HepG2 (cell line): ENCODE measurements around the gene PARD3. TPM values are rescaled to one million over a fixed set of nuclear protein-coding genes. Genes with fewer than 3 reads are reported as not detected.

Experiments
- ATAC-seq: fragments of 200-7000 bp; cut with Tn5 transposase; 3 replicates; pipeline ENCODE4 v1.9.1; 2020; ENCODE audit warnings: mild to moderate bottlenecking, moderate library complexity
- BruUV-seq: library from RNA; stranded (reverse); fragments of 400-500 nt; replicated peaks from 2 replicates; lab custom pipeline; 2021; lab: Mats Ljungman, UMichigan
- CTCF ChIA-PET: fragments of 300-600 bp; formaldehyde crosslinking; extraction: SDS; loops from one replicate; lab custom pipeline; 2021; ENCODE audit warnings: low total read pairs, inconsistent platforms, low intra/inter-chr PET ratio; lab: Yijun Ruan, JAX
- POLR2A ChIA-PET: fragments of 350-600 bp; sonication (Branson Sonifier 250); formaldehyde crosslinking; loops from one replicate; lab custom pipeline; 2020; ENCODE audit warnings: antibody characterized with exemption, inconsistent platforms; lab: Yijun Ruan, JAX
- DNase-seq: peaks from one replicate; pipeline ENCODE4 v3.0.0-alpha.2; 2015; ENCODE audit warnings: low spot score
- FAIRE-seq: peaks from 3 replicates; lab custom pipeline; 2011; peaks lifted over from hg19 to GRCh38; lab: Jason Lieb, UNC
- H2AFZ ChIP-seq: one replicate; pipeline ENCODE4 v1.6.1; 2011; ENCODE audit warnings: low read length, inconsistent platforms
- H3K27ac ChIP-seq: fragments of 300-600 bp; 3 replicates; pipeline ENCODE4 v1.8.0; 2011; ENCODE audit warnings: mixed run types, mild to moderate bottlenecking, mixed read lengths, low read length, inconsistent platforms; ENCODE audit not compliant: insufficient read depth; ENCODE audit errors: extremely low read length
- H3K27me3 ChIP-seq, 2 experiments: fragments of 200-600 bp in 1 of 2; 2 replicates in 1 of 2; 3 replicates in 1 of 2; pipeline versions ENCODE4 v1.6.0 to v1.8.0; 2011; ENCODE audit warnings: low read length in 2 of 2, mild to moderate bottlenecking in 2 of 2, moderate library complexity in 2 of 2, inconsistent platforms in 1 of 2; ENCODE audit not compliant: insufficient read depth in 2 of 2, control insufficient read depth in 1 of 2
- H3K36me3 ChIP-seq, 2 experiments: fragments of 200-600 bp in 1 of 2; replicated peaks in 1 of 2; 2 replicates in 1 of 2; 3 replicates in 1 of 2; pipeline versions ENCODE4 v1.5.1 to v1.8.0; 2011; ENCODE audit warnings: low read length in 2 of 2, inconsistent platforms in 1 of 2; ENCODE audit not compliant: insufficient read depth in 2 of 2, control insufficient read depth in 1 of 2
- H3K4me1 ChIP-seq: 2 replicates; pipeline ENCODE4 v1.5.1; 2012; ENCODE audit warnings: low read length, inconsistent platforms; ENCODE audit not compliant: insufficient read depth
- H3K4me2 ChIP-seq: 2 replicates; pipeline ENCODE4 v1.6.0; 2011; ENCODE audit warnings: low read depth, low read length, inconsistent platforms
- H3K4me3 ChIP-seq, 3 experiments: fragments of 200-600 bp in 1 of 3; sonication (generic), shearing (Covaris generic) in 1 of 3; replicated peaks in 1 of 3; 2 replicates each; pipeline ENCODE4 v1.5.1; 2011 to 2016; ENCODE audit warnings: low read length in 3 of 3, inconsistent platforms in 2 of 3, low read depth in 2 of 3, mild to moderate bottlenecking in 2 of 3, control low read depth in 1 of 3, mixed read lengths in 1 of 3; ENCODE audit not compliant: insufficient read depth in 1 of 3
- H3K79me2 ChIP-seq: one replicate; pipeline ENCODE4 v1.6.1; 2011; ENCODE audit warnings: low read length, inconsistent platforms; ENCODE audit not compliant: insufficient read depth
- H3K9ac ChIP-seq: 2 replicates; pipeline ENCODE4 v1.6.0; 2011; ENCODE audit warnings: mild to moderate bottlenecking, low read depth, low read length, inconsistent platforms; ENCODE audit not compliant: insufficient read depth
- H3K9me3 ChIP-seq: 2 replicates; pipeline ENCODE4 v1.5.1; 2012; ENCODE audit warnings: mild to moderate bottlenecking, low read length
- H4K20me1 ChIP-seq: 2 replicates; pipeline ENCODE4 v1.6.0; 2011; ENCODE audit warnings: inconsistent platforms, mild to moderate bottlenecking, low read length, moderate library complexity; ENCODE audit not compliant: insufficient read depth
- ATF3 ChIP-seq: sonication (generic); formaldehyde crosslinking; IDR thresholded peaks from 2 replicates; pipeline ENCODE4 v1.4.0; 2020; ENCODE audit warnings: missing genetic modification reagents
- HNRNPK ChIP-seq: fragments of 200-400 bp; formaldehyde crosslinking; IDR thresholded peaks from 2 replicates; pipeline ENCODE4 v1.6.1; 2018; ENCODE audit warnings: low read length, low read depth, moderate library complexity, mild to moderate bottlenecking; ENCODE audit not compliant: poor library complexity, severe bottlenecking
- NFRKB ChIP-seq: fragments of 450-650 bp; IDR thresholded peaks from 2 replicates; pipeline ENCODE4 v1.6.1; 2017
- PLRG1 ChIP-seq: fragments of 450-650 bp; conservative IDR thresholded peaks from 2 replicates; pipeline ENCODE4 v1.6.1; 2016
- REL ChIP-seq: sonication (generic); formaldehyde crosslinking; conservative IDR thresholded peaks from 2 replicates; pipeline ENCODE4 v1.8.0; 2022; ENCODE audit warnings: mild to moderate bottlenecking, missing genetic modification reagents, moderate library complexity
- RERE ChIP-seq: IDR thresholded peaks from 2 replicates; pipeline ENCODE4 v1.6.1; 2016; ENCODE audit warnings: low read depth, missing genetic modification reagents, missing compliant biosample characterization
- SMC3 ChIP-seq: IDR thresholded peaks from 2 replicates; pipeline ENCODE4 v1.6.1; 2011; ENCODE audit warnings: low read length, improper control_type of control experiment
- SOX13 ChIP-seq, 3 experiments: fragments of 450-650 bp in 1 of 3; sonication (generic) in 1 of 3; formaldehyde crosslinking in 1 of 3; IDR thresholded peaks in 2 of 3; conservative IDR thresholded peaks in 1 of 3; 2 replicates each; pipeline versions ENCODE4 v1.5.0 to v1.6.1; 2016 to 2020; ENCODE audit warnings: antibody characterized with exemption in 1 of 3, mild to moderate bottlenecking in 1 of 3, missing compliant biosample characterization in 1 of 3, missing genetic modification reagents in 1 of 3, moderate library complexity in 1 of 3
- TBP ChIP-seq: sonication (generic); formaldehyde crosslinking; IDR thresholded peaks from 2 replicates; pipeline ENCODE4 v1.5.0; 2020; ENCODE audit warnings: missing genetic modification reagents
- TBX3 ChIP-seq: fragments of 450-650 bp; IDR thresholded peaks from 2 replicates; pipeline ENCODE4 v1.6.1; 2017; ENCODE audit warnings: antibody characterized with exemption, mild to moderate bottlenecking, inconsistent platforms, borderline replicate concordance
- TRIM24 ChIP-seq: sonication (generic); formaldehyde crosslinking; IDR thresholded peaks from 2 replicates; pipeline ENCODE4 v1.8.0; 2022; ENCODE audit warnings: mild to moderate bottlenecking, missing genetic modification reagents
- ZFP36L1 ChIP-seq: sonication (generic); formaldehyde crosslinking; IDR thresholded peaks from 2 replicates; pipeline ENCODE4 v1.8.0; 2022; ENCODE audit warnings: mild to moderate bottlenecking, missing genetic modification reagents, moderate library complexity
- ZFP90 ChIP-seq: sonication (generic); formaldehyde crosslinking; IDR thresholded peaks from 2 replicates; pipeline ENCODE4 v1.8.0; 2022; ENCODE audit warnings: missing genetic modification reagents, mild to moderate bottlenecking, inconsistent platforms, borderline replicate concordance
- ZNF580 ChIP-seq: IDR thresholded peaks from 2 replicates; pipeline ENCODE4 v1.6.1; 2016; ENCODE audit warnings: low read depth, borderline replicate concordance
- ZNF800 ChIP-seq: sonication (generic); formaldehyde crosslinking; IDR thresholded peaks from 2 replicates; pipeline ENCODE4 v1.4.0; 2020; ENCODE audit warnings: missing genetic modification reagents
- WGBS: methylation state at CpG from one replicate; pipeline ENCODE4 v1.1.6; 2017; ENCODE audit warnings: low lambda C conversion rate; 5-methylcytosine and 5-hydroxymethylcytosine counted together
- in situ Hi-C: cut with HindIII; loops from 2 replicates; pipeline ENCODE4 v1.10.0; 2017; ENCODE audit warnings: low pct_unique_long_range_greater_than_20kb; ENCODE audit not compliant: extremely low pct_ligation_motif_present
- intact Hi-C: fragments of 100-400 bp; cut with micrococcal nuclease; formaldehyde crosslinking; loops from one replicate; pipeline ENCODE4 v1.10.0; 2022; ENCODE audit not compliant: unreplicated experiment
- polyA plus RNA-seq, 8 experiments: library from polyadenylated mRNA; depleted of rRNA in 3 of 8; stranded (reverse) in 7 of 8; unstranded in 1 of 8; fragments of >200 nt; fragmentation: Illumina TruSeq in 4 of 8; extraction: Trizol in 4 of 8; gene quantifications; 2 replicates each; pipeline versions ENCODE4 v1.2.1 to v1.2.3, GENCODE V29; 2011 to 2016; ENCODE audit warnings: low read depth in 4 of 8, missing spikeins in 1 of 8, mixed read lengths in 1 of 8; ENCODE audit not compliant: insufficient read depth in 1 of 8
- total RNA-seq, 5 experiments: library from RNA; depleted of rRNA; stranded (reverse); fragments of >200 nt; fragmentation: Illumina TruSeq; extraction: Trizol; gene quantifications; 2 replicates each; pipeline ENCODE4 v1.2.3, GENCODE V29; 2016; ENCODE audit warnings: low read depth in 1 of 5

Gene PARD3
- total and polyA plus RNA-seq, 2 of the 13 experiments (the other 11 are each of a cell fraction or from before 2014, with no cell fraction given), result 40.9 to 60.0 TPM

- no peaks in the 10 kb centered on the region for H3K9me3 ChIP-seq
- CTCF ChIA-PET, result no interaction called here
- H3K9ac ChIP-seq, result no peak overlapping the region
- no peak overlapping the region for H3K4me2 ChIP-seq
- no peak overlapping the region for H2AFZ ChIP-seq
- WGBS, result 95% methylated on average over 5 of the region's 5 CpGs
- no peaks in the 10 kb centered on the region for H3K4me1 ChIP-seq
- H3K36me3 ChIP-seq, result peaks cover 2 to 37% of the 10 kb centered on the region in 2 experiments; a peak in 4 of 5 replicates
- no peaks in the 10 kb centered on the region for H3K79me2 ChIP-seq
- FAIRE-seq (no peak), DNase-seq (no peak), ATAC-seq (no peak)
- H3K27me3 ChIP-seq, result no peaks in the 10 kb centered on the region
- intact Hi-C loops (no loop called here), in situ Hi-C loops (no loop called here)
- H3K4me3 ChIP-seq, result no peak overlapping the region
- no peaks in the 10 kb centered on the region for H4K20me1 ChIP-seq
- no peak overlapping the region for H3K27ac ChIP-seq
- no TSS peak for BruUV-seq
- POLR2A ChIA-PET, result no interaction called here
- TF ChIP-seq ZNF580 (no peak), SMC3 (no peak), ATF3 (no peak), ZFP36L1 (CRISPR knock-in tag) (no peak), RERE (CRISPR knock-in tag) (no peak), HNRNPK (no peak), ZNF800 (no peak), NFRKB (no peak), ZFP90 (CRISPR knock-in tag) (no peak), TBX3 (no peak), SOX13 (IDR thresholded peaks at IDR 0.05) (no peak), SOX13 (CRISPR knock-in tag; conservative IDR thresholded peaks at IDR 0.05 in 1 of 2, IDR thresholded peaks at IDR 0.05 in 1 of 2) (no peak), PLRG1 (no peak), TRIM24 (CRISPR knock-in tag) (no peak), REL (CRISPR knock-in tag) (no peak), TBP (no peak)
Observed at GRCh38 chr10:34377833-34378232, 437.3 kb downstream of the PARD3 start.
